ENCODE results near the gene SPATA24. TPM values are rescaled to one million over a fixed set of nuclear protein-coding genes. Genes with fewer than 3 reads are reported as not detected.
"Not testable (repeated sequence)": the region's sequence is repeated elsewhere in the genome, so short reads cannot be mapped to it uniquely, and the experiment has no call there.

The SPATA24 gene
- total RNA-seq, 1 donor from 2014 or later = 6.4 TPM

DNA sequence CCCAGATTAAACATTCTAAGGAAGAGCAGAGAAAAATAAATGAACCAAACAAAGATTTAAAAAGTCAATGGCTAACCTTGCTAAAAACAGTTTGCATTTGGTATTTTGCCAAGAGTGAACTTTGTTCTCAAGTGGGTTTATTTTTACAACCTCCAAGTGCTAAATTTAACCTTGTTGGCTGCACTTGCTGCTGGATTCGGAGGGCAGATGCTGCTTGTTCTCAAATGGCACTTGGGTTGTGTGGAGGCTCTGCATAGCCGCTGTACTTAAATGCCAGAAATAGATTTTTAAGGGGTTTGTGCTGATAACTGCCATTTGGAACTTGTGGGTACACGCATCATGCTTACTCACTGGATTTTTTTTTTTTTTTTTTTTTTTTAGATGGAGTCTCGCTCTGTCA, 13.3 kb upstream of the SPATA24 start:
- intact Hi-C loops (cut with micrococcal nuclease) = no loop called here

DNA sequence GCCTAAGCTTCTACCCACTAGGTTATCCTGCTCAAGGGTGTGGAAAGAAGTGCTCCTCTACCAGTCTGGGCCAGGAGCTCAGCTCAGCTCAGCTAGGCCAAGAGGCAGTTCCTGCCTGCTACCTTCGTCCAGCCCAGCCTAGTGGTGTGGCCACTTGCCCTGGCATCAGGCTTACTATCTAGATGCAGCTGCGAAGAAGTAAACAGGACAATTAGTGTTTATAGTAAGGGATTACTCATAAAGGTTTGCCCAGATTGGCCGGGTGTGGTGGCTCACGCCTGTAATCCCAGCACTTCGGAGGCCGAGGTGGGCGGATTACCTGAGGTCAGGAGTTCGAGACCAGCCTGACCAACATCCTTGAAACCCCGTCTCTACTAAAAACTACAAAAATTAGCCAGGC, 12.8 kb upstream of the SPATA24 start:
- intact Hi-C loops (cut with micrococcal nuclease) = no loop called here

- intact Hi-C loops (cut with micrococcal nuclease) = loop anchor here (2.0 kb wide), 2 partner anchors 221 to 349 kb away; no protein-coding TSS in a partner anchor
Observed at GRCh38 chr5:139415869-139416268, 12.0 kb upstream of the SPATA24 start.

DNA sequence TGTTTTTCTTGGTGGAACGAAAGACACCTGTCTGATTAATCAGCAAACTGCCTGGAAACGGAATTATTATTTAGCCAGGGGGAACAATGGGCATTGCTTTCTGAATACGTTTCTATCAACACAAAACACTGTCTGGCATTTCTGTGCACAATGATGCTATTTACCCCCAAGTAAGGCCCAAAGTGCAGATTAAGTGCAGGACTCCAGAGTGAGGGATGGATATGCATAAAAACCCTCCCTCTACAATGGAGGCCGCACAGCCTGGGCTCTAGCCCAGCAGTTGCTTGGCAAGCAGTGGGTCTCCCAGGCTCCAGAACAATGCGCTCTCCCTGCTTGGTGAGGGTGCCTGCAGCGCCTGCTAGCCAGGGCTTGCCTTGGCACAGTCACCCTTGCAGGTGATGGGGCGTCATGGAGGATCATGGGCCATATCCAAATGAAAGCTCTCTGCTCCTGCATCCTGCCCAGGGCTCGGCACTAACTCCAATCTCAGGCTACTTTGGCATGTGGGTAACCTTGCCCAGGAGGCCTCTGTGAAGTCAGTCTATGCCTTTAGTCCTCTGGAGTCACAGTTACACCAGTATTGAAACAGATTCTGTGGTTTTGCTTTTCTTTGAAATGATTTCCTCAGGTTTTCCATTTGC, 11.5 kb upstream of the SPATA24 start:
- intact Hi-C loops (cut with micrococcal nuclease) = loop anchor here (2.0 kb wide), 2 partner anchors 221 to 349 kb away; no protein-coding TSS in a partner anchor

- intact Hi-C loops (cut with micrococcal nuclease) = loop anchor here (1.0 to 2.0 kb wide), 3 partner anchors 10 to 350 kb away; partner anchors contain the start of gene SPATA24
Observed at GRCh38 chr5:139414581-139415130, 10.8 kb upstream of the SPATA24 start.

DNA sequence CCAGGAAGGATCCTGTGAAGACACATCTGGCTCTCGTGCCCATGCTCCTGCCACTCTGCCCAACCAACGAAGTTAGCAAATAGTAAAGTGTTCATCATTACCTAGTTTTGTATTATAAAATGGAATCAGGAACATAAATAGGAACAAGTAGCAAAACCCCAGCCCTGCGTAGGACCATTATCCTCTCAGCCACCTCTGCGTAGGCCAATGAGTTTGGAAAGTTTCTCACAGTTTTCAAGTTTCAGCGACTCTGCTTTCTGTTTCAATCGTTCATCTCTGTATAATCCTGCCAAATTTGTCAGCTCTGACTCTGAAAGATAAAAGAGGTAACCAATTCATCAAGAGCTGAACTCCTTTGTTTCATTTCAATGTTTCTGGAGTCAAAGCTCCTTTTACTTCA, 10.1 kb upstream of the SPATA24 start:
- intact Hi-C loops (cut with micrococcal nuclease) = loop anchor here (1.0 to 2.0 kb wide), 3 partner anchors 10 to 351 kb away; partner anchors contain the start of gene SPATA24

DNA sequence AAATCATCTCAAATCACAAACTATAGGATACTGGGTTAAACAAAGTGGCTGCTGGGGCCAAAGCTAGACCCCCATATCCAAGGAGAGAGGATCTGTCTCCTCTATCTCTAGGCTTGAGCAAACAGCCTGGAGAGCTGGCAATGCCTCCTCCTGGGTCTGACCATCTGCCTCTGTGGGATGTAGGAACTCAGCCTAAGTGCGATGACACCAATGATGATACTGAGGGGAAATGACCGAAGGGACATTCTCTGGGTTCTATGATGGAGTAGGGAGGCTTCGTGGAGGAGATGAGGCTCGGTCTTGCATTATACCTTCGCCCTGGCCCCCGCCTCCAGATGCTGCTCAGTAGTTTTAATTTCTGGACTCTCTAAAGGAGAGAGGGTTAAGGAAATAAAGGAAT, 9.3 kb upstream of the SPATA24 start:
- intact Hi-C loops (cut with micrococcal nuclease) = no loop called here

GRCh38 chr5:139410993-139411828, 7.3 kb upstream of the SPATA24 start:
- intact Hi-C loops (cut with micrococcal nuclease) = no loop called here

DNA sequence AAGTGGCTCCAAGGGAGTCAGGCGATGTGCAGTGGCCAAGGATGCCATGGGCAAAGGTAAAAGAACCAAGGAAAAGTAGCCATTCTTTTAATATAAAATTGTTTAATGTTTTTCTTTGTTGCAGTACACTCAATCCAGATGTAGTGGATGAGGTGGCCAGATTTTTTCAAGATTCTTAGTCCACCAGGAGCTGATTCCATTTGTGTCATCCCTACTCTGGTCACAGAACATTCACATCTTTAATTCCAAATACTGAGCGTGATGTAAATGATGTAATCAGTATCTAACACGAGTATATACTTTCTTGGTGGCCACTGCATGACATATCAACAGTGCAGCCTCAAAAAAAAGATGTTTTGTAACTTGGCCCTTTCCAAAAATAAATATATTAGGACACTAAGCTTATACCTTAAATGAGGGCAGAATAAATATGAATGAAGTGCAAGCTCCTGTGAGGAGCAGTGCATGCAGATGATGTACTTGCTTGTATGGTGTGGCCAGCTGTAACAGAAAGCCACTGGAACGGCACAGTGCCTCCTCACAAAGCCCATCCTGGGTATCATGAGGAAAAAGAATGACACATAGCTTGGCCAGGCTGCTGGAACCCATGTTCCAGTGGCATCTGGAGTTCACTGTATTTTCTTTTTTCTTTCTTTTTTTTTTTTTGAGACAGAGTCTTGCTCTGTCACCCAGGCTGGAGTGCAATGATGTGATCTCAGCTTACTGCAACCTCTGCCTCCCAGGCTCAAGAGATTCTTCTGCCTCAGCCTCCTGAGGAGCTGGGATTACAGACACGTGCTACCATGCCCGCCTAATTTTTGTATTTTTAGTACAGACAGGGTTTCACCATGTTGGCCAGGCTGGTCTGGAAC, 6.5 kb upstream of the SPATA24 start:
- intact Hi-C loops (cut with micrococcal nuclease) = no loop called here

DNA sequence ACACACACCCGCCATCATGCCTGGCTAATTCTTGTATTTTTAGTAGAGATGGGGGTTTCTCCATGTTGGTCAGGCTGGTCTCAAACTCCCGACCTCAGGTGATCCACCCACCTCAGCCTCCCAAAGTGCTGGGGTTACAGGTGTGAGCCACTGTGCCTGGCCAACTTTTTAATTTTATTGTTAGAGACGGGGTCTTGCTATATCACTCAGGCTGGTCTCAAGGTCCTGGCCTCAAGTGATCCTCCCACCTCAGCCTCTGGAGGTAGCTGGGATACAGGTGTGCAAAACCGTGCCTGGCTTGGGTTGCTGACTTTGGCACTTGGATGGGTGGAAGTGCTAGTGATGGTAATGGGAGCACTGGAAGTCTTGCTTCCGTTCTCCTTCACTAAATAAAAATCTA, 5.2 kb upstream of the SPATA24 start:
- intact Hi-C loops (cut with micrococcal nuclease) = not testable (repeated sequence)

- intact Hi-C loops (cut with micrococcal nuclease) = no loop called here
Observed at GRCh38 chr5:139408191-139408590, 4.3 kb upstream of the SPATA24 start.

DNA sequence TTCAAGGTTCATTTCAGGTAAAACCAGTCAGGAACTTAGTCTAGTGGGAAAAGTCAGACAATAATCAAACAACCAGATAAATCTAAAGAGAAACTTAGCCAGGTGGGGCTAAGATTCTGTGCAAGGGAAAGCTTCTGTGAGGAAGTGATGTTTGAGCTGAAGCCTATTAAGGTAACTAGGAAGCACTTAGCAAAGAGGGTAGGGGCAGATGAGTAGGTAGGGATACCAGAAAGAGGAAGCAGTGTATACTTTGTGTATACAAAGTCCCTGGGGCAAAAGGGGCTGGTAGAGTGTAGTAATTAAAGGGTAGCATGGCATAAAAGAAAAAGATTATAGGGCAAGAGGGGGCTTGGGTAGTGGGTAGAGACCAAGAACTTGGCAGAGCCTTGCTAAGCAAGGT, 3.6 kb upstream of the SPATA24 start:
- intact Hi-C loops (cut with micrococcal nuclease) = no loop called here

GRCh38 chr5:139406963-139407362, 3.1 kb upstream of the SPATA24 start:
- intact Hi-C loops (cut with micrococcal nuclease) = no loop called here

- intact Hi-C loops (cut with micrococcal nuclease) = loop anchor here (1.0 to 5.0 kb wide), 17 partner anchors 10 to 1227 kb away; partner anchors contain the start of genes APBB3, BRD8, DNAJC18 and ETF1
Observed at GRCh38 chr5:139404484-139404840, 573 bp upstream of the SPATA24 start.

- intact Hi-C loops (cut with micrococcal nuclease) = loop anchor here (5.0 kb wide), 4 partner anchors 234 to 1226 kb away; partner anchors contain the start of genes BRD8, FAM53C and KIF20A
Observed at GRCh38 chr5:139403418-139403786, 487 bp downstream of the SPATA24 start.

GRCh38 chr5:139402561-139403158, 1.2 kb downstream of the SPATA24 start:
- intact Hi-C loops (cut with micrococcal nuclease) = loop anchor here (5.0 kb wide), 4 partner anchors 235 to 1225 kb away; partner anchors contain the start of genes BRD8, FAM53C and KIF20A

DNA sequence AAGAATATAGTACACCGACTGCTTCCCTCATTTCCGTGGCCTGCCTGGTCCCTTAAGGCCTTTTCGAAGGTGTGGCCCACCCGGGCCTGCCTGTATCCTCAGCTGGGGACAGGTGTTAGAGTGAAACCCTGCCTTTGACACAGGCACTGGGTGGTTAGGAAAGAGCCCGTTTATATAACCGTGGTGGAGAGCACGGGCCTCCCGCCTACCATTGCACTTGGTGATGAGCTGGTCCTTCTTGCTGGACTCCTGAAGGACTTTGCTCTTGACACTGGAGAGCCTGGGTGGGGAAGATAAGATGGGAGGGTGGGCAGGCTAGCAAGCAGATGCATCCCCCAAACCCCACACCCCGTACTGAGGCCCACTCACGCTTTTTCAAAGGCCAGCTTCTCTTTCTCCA, 2.3 kb downstream of the SPATA24 start:
- intact Hi-C loops (cut with micrococcal nuclease) = loop anchor here (5.0 kb wide), 4 partner anchors 236 to 1224 kb away; partner anchors contain the start of genes BRD8, FAM53C and KIF20A

DNA sequence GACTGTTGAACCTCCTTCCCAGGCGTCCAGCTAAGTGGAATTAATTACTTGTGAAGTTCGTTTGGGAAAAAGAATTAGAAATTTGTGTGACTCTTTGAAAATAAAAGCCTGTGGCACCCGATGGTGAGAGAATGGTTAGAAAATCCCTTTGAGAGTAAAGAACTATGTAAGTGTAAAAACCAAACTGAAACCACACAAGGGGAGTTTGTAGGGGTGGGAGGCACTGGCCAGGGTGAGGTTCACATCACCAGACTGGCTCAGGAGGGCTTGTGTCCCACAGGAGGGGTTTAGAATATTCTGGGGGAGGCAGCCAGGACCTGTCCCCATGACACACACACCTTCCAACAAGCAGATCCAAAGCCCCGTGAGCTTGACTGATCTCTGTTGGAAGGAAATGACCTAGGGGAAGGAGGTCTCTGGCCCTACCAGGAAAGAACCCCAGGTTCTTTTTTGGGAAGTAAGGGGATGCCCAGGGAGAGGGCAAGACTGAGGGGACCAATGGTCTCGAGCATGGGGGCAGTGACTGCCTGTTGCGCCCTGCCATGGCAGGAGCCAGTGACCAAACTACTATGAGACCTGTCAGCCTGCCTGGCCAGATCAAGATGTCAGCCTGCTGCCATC, 4.3 kb downstream of the SPATA24 start:
- intact Hi-C loops (cut with micrococcal nuclease) = loop anchor here (5.0 kb wide), 4 partner anchors 238 to 1222 kb away; partner anchors contain the start of genes BRD8, FAM53C and KIF20A

GRCh38 chr5:139397921-139398320, 6.0 kb downstream of the SPATA24 start:
- intact Hi-C loops (cut with micrococcal nuclease) = no loop called here

- intact Hi-C loops (cut with micrococcal nuclease) = no loop called here
Observed at GRCh38 chr5:139396691-139397090, 7.2 kb downstream of the SPATA24 start.

Measured in T-helper 1 cell treated with Interleukin-12 subunit alpha and Interleukin-12 subunit beta and Interleukin-4 antibody, amounts not matched to agents 30 ng/mL and 1 ng/mL, for 36 hours (primary cell).